ENCODE measurements around the gene CLEC17A.
"Not testable (repeated sequence)": the region's sequence is repeated elsewhere in the genome, so short reads cannot be mapped to it uniquely, and the experiment has no call there.

- TF ChIP-seq PCBP1 (IDR thresholded peaks at IDR 0.05; ENCODE audit: borderline replicate concordance, low read depth, low read length); CTCF (CRISPR knock-in tag; IDR thresholded peaks at IDR 0.05); PBX3 (CRISPR knock-in tag; IDR thresholded peaks at IDR 0.05; ENCODE audit: borderline replicate concordance); ASH2L (IDR thresholded peaks at IDR 0.05; ENCODE audit: insufficient read length, low read depth, low read length); ZNF274 (CRISPR knock-in tag; IDR thresholded peaks at IDR 0.05); SYNCRIP (IDR thresholded peaks at IDR 0.05; ENCODE audit: insufficient read depth, low read depth, low read length); PRPF4 (IDR thresholded peaks at IDR 0.05; ENCODE audit: low read depth, low read length, poor library complexity, severe bottlenecking); ZNF737 (CRISPR knock-in tag; IDR thresholded peaks at IDR 0.05; ENCODE audit: borderline replicate concordance); ZNF589 (CRISPR knock-in tag; conservative IDR thresholded peaks at IDR 0.05); ZBTB26 (CRISPR knock-in tag; IDR thresholded peaks at IDR 0.05; ENCODE audit: borderline replicate concordance); ZNF30 (CRISPR knock-in tag; IDR thresholded peaks at IDR 0.05): not testable (repeated sequence)
Observed at GRCh38 chr19:14541979-14542378, 40.9 kb upstream of the CLEC17A start.
